NCI-H2196 (cell line): Measurements from ENCODE around the gene AHR.

ENCODE experiments used
- DNase-seq: peaks from one replicate; lab custom pipeline; 2025; ENCODE audit not compliant: unreplicated experiment; lab: John Stamatoyannopoulos, UW

Gene AHR

DNA sequence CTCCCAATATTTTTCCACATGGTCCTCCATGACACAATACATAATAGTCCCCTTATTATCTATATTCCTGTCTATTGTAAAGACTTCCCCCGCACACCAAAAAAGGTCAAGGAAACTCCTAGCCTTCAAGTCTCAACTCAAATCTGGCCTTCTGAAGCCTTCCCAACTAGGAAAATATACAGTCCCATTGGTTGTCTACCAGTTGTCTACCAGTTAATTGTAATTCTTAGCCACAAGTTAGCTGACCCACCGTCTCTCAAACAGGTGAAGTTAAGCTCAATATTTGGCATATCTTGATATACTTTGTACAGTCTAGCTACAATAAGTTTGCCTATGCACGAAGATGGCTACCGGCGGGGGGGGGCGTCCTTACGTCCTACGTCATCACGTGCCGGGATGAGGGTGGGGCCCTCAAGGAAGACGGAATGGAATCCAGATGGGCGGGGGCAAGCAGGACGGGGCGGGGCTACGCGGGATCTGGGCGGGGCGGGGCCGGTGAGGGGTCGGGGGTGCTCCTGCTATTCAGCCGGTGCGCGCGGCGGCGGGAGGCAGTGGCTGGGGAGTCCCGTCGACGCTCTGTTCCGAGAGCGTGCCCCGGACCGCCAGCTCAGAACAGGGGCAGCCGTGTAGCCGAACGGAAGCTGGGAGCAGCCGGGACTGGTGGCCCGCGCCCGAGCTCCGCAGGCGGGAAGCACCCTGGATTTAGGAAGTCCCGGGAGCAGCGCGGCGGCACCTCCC is at the start of gene AHR:
Gene AHR, plus strand, starts transcription at position 551 of the 738 bp plus-strand sequence. CDS start 613 bp downstream, outside the sequence.
- DNase-seq: peak; percentile 76

- no peak for DNase-seq
These were observed 44.6 kb upstream of the AHR start for GRCh38 chr7:17253885-17254284.

DNA sequence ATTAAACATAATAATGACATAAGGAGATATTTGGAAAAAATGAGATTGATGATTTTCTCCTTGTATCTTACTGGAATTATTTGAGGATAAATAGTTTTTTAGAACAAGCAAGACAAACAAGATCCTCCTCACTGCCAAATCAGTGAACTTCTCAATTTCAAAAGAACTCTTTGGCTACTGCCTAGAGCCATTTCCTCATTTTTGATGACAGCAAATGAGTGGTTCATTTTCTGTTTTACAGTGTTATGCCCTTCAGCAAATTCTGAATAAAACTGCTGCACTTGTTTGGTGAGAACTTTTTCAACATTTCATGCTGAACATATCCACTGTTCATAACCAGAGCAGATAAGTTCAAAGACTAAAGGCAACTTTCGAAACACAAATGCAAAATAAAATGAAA is 42.5 kb upstream of the AHR start:
- no peak for DNase-seq

GRCh38 chr7:17256375-17256774 is 42.1 kb upstream of the AHR start:
- no peak for DNase-seq

DNA sequence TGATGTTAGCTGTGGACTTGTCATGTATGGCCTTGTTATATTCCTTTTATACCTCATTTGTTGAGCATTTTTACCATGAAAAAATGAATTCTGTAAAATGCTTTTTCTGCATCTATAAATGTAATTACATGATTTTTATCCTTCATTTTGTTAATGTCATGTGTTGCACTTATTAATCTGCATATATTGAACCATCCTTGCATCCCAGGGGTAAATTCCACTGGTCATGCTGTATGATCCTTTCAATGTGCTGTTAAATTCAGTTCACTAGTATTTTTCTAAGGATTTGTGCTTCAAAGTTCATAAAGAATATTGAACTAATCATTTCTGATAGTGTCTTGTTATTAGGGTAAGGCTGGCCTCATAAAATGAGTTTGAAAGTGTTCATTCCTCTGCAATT is 31.9 kb upstream of the AHR start:
- DNase-seq: no peak

DNA sequence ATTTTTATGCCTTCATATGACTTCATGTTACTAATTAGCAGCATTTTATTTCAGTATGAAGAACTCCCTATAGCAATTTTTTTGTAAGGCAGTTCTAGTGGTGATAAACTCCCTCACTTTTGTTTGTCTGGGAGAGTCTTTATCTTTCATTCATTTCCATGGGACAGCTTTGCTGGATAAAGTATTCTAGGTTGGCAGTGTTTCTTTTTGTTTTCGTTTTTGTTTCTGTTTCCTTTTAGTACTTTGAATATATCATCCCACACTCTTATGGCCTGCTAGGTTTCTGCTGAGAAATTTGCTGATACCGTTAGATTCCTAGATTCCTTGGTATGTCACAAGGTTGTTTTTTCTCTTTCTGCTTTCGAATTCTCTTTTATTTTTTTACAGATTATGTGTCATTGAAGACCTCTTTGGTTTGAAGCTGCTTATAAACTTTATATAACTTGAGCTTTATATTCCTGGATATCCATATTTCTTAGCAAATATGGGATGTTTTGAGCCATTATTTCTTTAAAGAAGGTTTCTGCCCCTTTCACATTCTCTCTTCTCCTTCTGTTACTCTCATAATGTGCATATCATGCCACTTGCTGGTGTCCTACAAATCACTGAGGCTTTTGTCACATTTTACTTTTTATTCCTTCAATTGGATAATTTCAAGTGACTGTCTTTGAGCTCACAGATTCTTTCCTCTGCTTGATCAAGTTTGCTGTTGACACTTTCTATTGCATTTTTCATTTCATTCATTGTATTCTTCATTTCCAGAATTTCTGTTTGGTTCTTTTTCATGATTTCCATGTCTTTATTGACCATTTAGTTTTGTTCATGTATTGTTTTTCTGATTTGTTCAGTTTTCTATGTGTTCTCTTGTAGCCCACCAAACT is 28.9 kb upstream of the AHR start:
- DNase-seq: no peak

GRCh38 chr7:17274551-17275245 is 23.8 kb upstream of the AHR start:
- no peak for DNase-seq

DNA sequence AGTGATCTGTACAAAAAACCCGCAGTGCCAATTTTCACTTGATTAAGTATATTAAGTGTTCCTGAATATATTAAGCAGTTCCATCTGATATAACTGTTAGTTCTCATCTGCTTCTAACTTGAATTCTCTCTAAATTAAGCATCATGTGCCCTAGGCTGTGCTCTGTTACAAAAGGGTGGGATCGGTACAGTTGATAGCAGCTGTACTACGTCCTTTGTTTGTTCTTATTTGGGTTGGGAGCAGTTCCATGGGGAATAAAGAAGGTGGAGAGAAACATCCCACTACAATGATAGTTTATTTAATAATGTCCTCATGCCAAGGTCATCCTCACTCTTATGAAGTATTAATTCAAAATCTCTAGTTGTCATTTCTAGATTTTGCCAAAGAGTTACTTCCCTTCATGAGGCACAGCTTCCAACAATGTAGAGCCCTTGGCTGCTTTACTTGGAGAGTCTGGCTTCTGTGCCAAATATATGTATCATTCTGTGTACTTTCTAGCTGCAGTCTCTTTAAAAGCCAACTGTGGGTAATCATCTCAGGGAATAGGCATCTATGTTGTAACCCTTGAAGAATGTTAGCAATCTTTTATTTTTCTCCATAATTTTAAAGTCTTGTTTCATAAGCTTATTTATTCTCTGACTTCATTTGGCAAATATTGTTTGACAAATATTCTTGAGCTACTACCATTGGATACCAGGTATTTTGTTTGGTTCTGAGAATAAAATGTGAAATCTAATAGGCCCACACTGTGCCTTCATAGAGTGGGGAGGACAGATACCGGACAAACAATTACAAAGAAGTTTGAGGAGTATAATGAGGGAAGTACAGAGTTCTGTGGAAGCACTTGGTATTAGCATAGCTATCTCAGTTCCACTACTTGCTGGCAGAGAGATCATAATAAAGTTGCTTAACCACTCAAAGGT is 22.4 kb upstream of the AHR start:
- no peak for DNase-seq

DNA sequence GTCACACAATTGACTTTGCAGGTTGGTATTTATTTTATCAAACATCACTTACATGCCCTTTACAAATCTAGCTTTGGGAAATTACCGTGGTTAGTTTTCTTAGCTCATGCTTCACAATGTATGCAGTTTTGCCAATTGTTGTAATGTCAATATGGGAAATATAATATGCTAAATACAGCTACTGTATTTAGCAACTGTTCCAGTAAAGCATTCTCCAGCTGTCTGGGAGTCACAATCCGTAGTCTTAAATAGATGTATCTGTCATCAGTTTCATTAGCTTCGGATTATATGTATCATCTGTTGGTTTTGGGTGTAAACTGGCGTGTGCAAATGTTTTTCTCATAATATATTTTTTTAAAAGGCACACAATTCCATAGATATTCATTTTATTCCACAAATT is 19.4 kb upstream of the AHR start:
- no peak for DNase-seq

- DNase-seq: no peak
These were observed 9.3 kb upstream of the AHR start for GRCh38 chr7:17289074-17289645.

DNA sequence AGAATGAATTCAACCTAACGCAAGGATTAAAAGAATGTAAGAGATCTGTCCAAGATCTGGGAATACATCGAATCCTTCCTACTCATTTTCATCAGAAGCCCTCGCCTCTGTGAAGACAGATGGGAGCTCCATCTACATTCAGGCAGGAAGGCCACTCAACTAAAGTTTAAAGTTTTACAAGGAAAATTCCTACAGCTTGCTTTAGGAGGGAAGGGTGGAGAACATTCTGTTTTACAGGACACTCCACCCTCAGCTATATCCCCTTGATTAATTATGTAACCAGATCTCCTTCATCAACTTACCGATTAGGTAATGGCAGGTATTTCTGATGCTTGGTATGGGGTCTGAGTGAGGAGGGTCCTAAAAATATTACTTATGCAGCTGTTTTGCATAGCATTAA is 5.6 kb upstream of the AHR start:
- DNase-seq: no peak

- DNase-seq: no peak
These were observed 5.0 kb upstream of the AHR start for GRCh38 chr7:17293481-17293880.

DNA sequence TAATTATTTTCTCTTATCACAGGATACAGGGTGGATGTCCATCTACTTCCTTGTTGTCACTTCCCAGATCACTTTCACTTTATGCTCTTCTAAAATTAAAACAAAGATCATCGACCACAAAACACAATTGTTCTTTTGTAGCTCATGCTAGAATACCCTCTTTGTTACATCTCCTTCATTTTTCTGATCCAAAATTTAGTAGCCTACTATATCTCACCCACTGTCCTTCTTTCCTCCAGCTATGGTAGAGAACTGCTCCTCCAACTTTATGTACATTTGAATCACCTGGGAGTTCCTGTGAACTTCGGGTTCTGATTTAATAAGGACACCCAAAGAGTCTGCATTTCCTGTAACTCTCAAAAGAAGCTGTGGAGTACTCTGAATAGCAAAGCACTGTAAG is 1.2 kb upstream of the AHR start:
- no peak for DNase-seq

GRCh38 chr7:17298840-17299482 is 509 bp downstream of the AHR start:
- no peak for DNase-seq

GRCh38 chr7:17299483-17299991 is 1.1 kb downstream of the AHR start:
- DNase-seq: no peak

GRCh38 chr7:17300012-17300411 is 1.6 kb downstream of the AHR start:
- DNase-seq: no peak

DNA sequence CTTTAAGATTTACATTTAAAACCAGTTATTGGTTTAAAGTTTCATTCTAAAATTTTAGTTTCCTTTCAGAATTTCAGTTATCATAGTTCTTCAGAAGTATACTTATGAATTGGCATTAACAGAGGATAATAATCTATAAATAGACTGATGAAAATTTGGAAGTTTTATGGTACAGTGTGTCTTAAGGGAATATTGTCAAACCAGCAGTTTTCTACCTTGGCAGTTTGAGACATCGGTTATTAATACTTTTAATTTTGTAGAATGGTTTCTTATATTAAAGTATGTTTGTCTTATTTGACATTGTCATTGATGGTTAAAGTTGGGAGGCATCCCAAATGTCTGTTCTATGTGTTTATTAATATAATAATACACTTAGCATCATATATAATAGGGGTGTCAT is 2.0 kb downstream of the AHR start:
- no peak for DNase-seq

- peak; percentile 39 for DNase-seq
These were observed 3.3 kb downstream of the AHR start for GRCh38 chr7:17301471-17302456.
